Mesendoderm (in vitro differentiated cells): Measurements from ENCODE around the gene NTNG1.

Experiments
- DNase-seq: peaks from one replicate; pipeline ENCODE4 v3.0.0; 2013
- H2AK5ac ChIP-seq: 2 replicates; pipeline ENCODE4 v1.6.1; 2013; ENCODE audit warnings: low read length, inconsistent platforms
- H2BK120ac ChIP-seq: 2 replicates; pipeline ENCODE4 v1.6.1; 2013; ENCODE audit warnings: low read depth, mild to moderate bottlenecking, low read length, moderate library complexity, mixed read lengths
- H2BK15ac ChIP-seq: replicated peaks from 2 replicates; pipeline ENCODE4 v1.6.1; 2013; ENCODE audit warnings: low read depth, mild to moderate bottlenecking, moderate library complexity
- H2BK5ac ChIP-seq: 2 replicates; pipeline ENCODE4 v1.6.1; 2013; ENCODE audit warnings: low read length, inconsistent platforms
- H3K18ac ChIP-seq: 2 replicates; pipeline ENCODE4 v1.6.1; 2013; ENCODE audit warnings: mild to moderate bottlenecking, low read length, mixed read lengths
- H3K23ac ChIP-seq: one replicate; pipeline ENCODE4 v1.6.1; 2013; ENCODE audit warnings: low read length
- H3K27ac ChIP-seq: 2 replicates; pipeline ENCODE4 v1.5.1; 2013; ENCODE audit warnings: low read depth, mild to moderate bottlenecking, inconsistent platforms, low read length, moderate library complexity
- H3K27me3 ChIP-seq: 2 replicates; pipeline ENCODE4 v1.6.1; 2013; ENCODE audit warnings: low read length, control low read depth, mild to moderate bottlenecking, inconsistent platforms; ENCODE audit not compliant: insufficient read depth, poor library complexity
- H3K36me3 ChIP-seq: 2 replicates; pipeline ENCODE4 v1.6.1; 2013; ENCODE audit warnings: low read length, inconsistent platforms; ENCODE audit not compliant: control insufficient read depth, insufficient read depth
- H3K4ac ChIP-seq: one replicate; pipeline ENCODE4 v1.6.1; 2013; ENCODE audit warnings: low read depth, mild to moderate bottlenecking, low read length, moderate library complexity
- H3K4me1 ChIP-seq: 2 replicates; pipeline ENCODE4 v1.6.1; 2013; ENCODE audit warnings: low read depth, low read length, inconsistent platforms; ENCODE audit not compliant: control insufficient read depth
- H3K4me2 ChIP-seq: 2 replicates; pipeline ENCODE4 v1.6.1; 2013; ENCODE audit warnings: low read length
- H3K4me3 ChIP-seq: 2 replicates; pipeline ENCODE4 v1.5.1; 2013; ENCODE audit warnings: mild to moderate bottlenecking, low read length
- H3K56ac ChIP-seq: one replicate; pipeline ENCODE4 v1.6.1; 2013; ENCODE audit warnings: low read length
- H3K79me1 ChIP-seq: 2 replicates; pipeline ENCODE4 v1.6.1; 2013; ENCODE audit warnings: low read length, inconsistent platforms
- H3K79me2 ChIP-seq: 2 replicates; pipeline ENCODE4 v1.6.1; 2013; ENCODE audit warnings: mild to moderate bottlenecking, low read length; ENCODE audit not compliant: control insufficient read depth, insufficient read depth
- H3K9ac ChIP-seq: 2 replicates; pipeline ENCODE4 v1.6.1; 2013; ENCODE audit warnings: low read length, inconsistent platforms
- H4K5ac ChIP-seq: one replicate; pipeline ENCODE4 v1.6.1; 2013; ENCODE audit warnings: low read length
- H4K8ac ChIP-seq: one replicate; pipeline ENCODE4 v1.6.1; 2013; ENCODE audit warnings: low read depth, mild to moderate bottlenecking, control low read depth, low read length, moderate library complexity
- WGBS: extraction: QIAGEN DNeasy Blood & Tissue Kit; methylation state at CpG from one replicate; pipeline ENCODE4 v1.1.7; 2013; ENCODE audit warnings: low lambda C conversion rate, missing lambda C conversion rate; ENCODE audit not compliant: insufficient coverage; ENCODE audit errors: extremely low coverage; 5-methylcytosine and 5-hydroxymethylcytosine counted together

Gene NTNG1

GRCh38 chr1:107326824-107327445 is 186.1 kb downstream of the NTNG1 start:
- H2BK15ac ChIP-seq, result no peak overlapping the region
- H3K79me2 ChIP-seq, result no peaks in the 10 kb centered on the region
- H3K4me2 ChIP-seq, result no peak overlapping the region
- H3K23ac ChIP-seq, result no peak overlapping the region
- no peak overlapping the region for H3K27ac ChIP-seq
- no peak overlapping the region for H2AK5ac ChIP-seq
- no peak overlapping the region for H3K9ac ChIP-seq
- no peak overlapping the region for H4K8ac ChIP-seq
- H2BK120ac ChIP-seq, result no peak overlapping the region
- no peak overlapping the region for H3K4ac ChIP-seq
- no peaks in the 10 kb centered on the region for H3K79me1 ChIP-seq
- H2BK5ac ChIP-seq, result no peak overlapping the region
- no peak overlapping the region for H4K5ac ChIP-seq
- H3K36me3 ChIP-seq, result no peaks in the 10 kb centered on the region
- no peak overlapping the region for H3K18ac ChIP-seq
- no CpG with 5 or more reads among the region's 2 CpGs for WGBS
- no peaks in the 10 kb centered on the region for H3K27me3 ChIP-seq
- no peak overlapping the region for H3K56ac ChIP-seq
- H3K4me3 ChIP-seq, result no peak overlapping the region
- no peaks in the 10 kb centered on the region for H3K4me1 ChIP-seq
- no peak for DNase-seq

- no peak overlapping the region for H3K4me3 ChIP-seq
- H2AK5ac ChIP-seq, result no peak overlapping the region
- H3K9ac ChIP-seq, result no peak overlapping the region
- H3K18ac ChIP-seq, result no peak overlapping the region
- H3K4me1 ChIP-seq, result no peaks in the 10 kb centered on the region
- no peak overlapping the region for H3K27ac ChIP-seq
- H3K36me3 ChIP-seq, result no peaks in the 10 kb centered on the region
- H2BK120ac ChIP-seq, result no peak overlapping the region
- DNase-seq, result no peak
- H4K8ac ChIP-seq, result no peak overlapping the region
- no peak overlapping the region for H3K23ac ChIP-seq
- no peak overlapping the region for H4K5ac ChIP-seq
- no peak overlapping the region for H3K4me2 ChIP-seq
- no peaks in the 10 kb centered on the region for H3K27me3 ChIP-seq
- H3K79me1 ChIP-seq, result no peaks in the 10 kb centered on the region
- H3K79me2 ChIP-seq, result no peaks in the 10 kb centered on the region
- H3K56ac ChIP-seq, result no peak overlapping the region
- no CpG with 5 or more reads among the region's 1 CpG for WGBS
- no peak overlapping the region for H3K4ac ChIP-seq
- no peak overlapping the region for H2BK5ac ChIP-seq
- no peak overlapping the region for H2BK15ac ChIP-seq
Observed at GRCh38 chr1:107327446-107327845, 186.6 kb downstream of the NTNG1 start.

GRCh38 chr1:107328087-107328486 is 187.2 kb downstream of the NTNG1 start:
- Histone ChIP-seq H3K4ac (no peak overlapping the region), H3K79me2 (no peaks in the 10 kb centered on the region), H3K27ac (no peak overlapping the region), H2BK5ac (no peak overlapping the region), H2BK120ac (no peak overlapping the region), H4K5ac (no peak overlapping the region), H2BK15ac (no peak overlapping the region), H3K4me2 (no peak overlapping the region), H3K79me1 (no peaks in the 10 kb centered on the region), H2AK5ac (no peak overlapping the region), H3K56ac (no peak overlapping the region), H3K36me3 (no peaks in the 10 kb centered on the region), H3K4me3 (no peak overlapping the region), H3K4me1 (no peaks in the 10 kb centered on the region), H4K8ac (no peak overlapping the region), H3K18ac (no peak overlapping the region), H3K9ac (no peak overlapping the region), H3K23ac (no peak overlapping the region), H3K27me3 (no peaks in the 10 kb centered on the region)
- DNase-seq, result no peak
- no CpG with 5 or more reads among the region's 5 CpGs for WGBS

GRCh38 chr1:107339775-107340174 is 198.9 kb downstream of the NTNG1 start:
- H3K4me3 ChIP-seq, result no peak overlapping the region
- no peak overlapping the region for H4K8ac ChIP-seq
- no peaks in the 10 kb centered on the region for H3K79me1 ChIP-seq
- H3K4me2 ChIP-seq, result no peak overlapping the region
- no peak overlapping the region for H3K27ac ChIP-seq
- H3K9ac ChIP-seq, result no peak overlapping the region
- H3K36me3 ChIP-seq, result no peaks in the 10 kb centered on the region
- no peak overlapping the region for H2BK120ac ChIP-seq
- H3K23ac ChIP-seq, result no peak overlapping the region
- WGBS, result no CpG with 5 or more reads among the region's 3 CpGs
- H3K56ac ChIP-seq, result no peak overlapping the region
- no peaks in the 10 kb centered on the region for H3K79me2 ChIP-seq
- no peak for DNase-seq
- no peak overlapping the region for H2BK5ac ChIP-seq
- no peak overlapping the region for H3K4ac ChIP-seq
- no peak overlapping the region for H2BK15ac ChIP-seq
- H4K5ac ChIP-seq, result no peak overlapping the region
- no peak overlapping the region for H3K18ac ChIP-seq
- H3K4me1 ChIP-seq, result no peaks in the 10 kb centered on the region
- H2AK5ac ChIP-seq, result no peak overlapping the region
- H3K27me3 ChIP-seq, result no peaks in the 10 kb centered on the region

- no peak overlapping the region for H3K18ac ChIP-seq
- H3K79me1 ChIP-seq, result no peaks in the 10 kb centered on the region
- no peak overlapping the region for H4K8ac ChIP-seq
- no peak overlapping the region for H3K27ac ChIP-seq
- H3K79me2 ChIP-seq, result no peaks in the 10 kb centered on the region
- H3K9ac ChIP-seq, result no peak overlapping the region
- DNase-seq, result no peak
- H3K4ac ChIP-seq, result no peak overlapping the region
- no peak overlapping the region for H3K23ac ChIP-seq
- H2BK15ac ChIP-seq, result no peak overlapping the region
- no peaks in the 10 kb centered on the region for H3K36me3 ChIP-seq
- no peak overlapping the region for H2BK5ac ChIP-seq
- H3K4me3 ChIP-seq, result no peak overlapping the region
- no peak overlapping the region for H3K56ac ChIP-seq
- H2BK120ac ChIP-seq, result no peak overlapping the region
- no peak overlapping the region for H4K5ac ChIP-seq
- no peak overlapping the region for H2AK5ac ChIP-seq
- H3K4me2 ChIP-seq, result no peak overlapping the region
- no peaks in the 10 kb centered on the region for H3K4me1 ChIP-seq
- no peaks in the 10 kb centered on the region for H3K27me3 ChIP-seq
Observed at GRCh38 chr1:107342316-107342715, 201.5 kb downstream of the NTNG1 start.

- H3K4me3 ChIP-seq, result no peak overlapping the region
- H2BK5ac ChIP-seq, result no peak overlapping the region
- no peak for DNase-seq
- no peaks in the 10 kb centered on the region for H3K4me1 ChIP-seq
- H3K36me3 ChIP-seq, result no peaks in the 10 kb centered on the region
- no peak overlapping the region for H2BK120ac ChIP-seq
- H3K9ac ChIP-seq, result no peak overlapping the region
- no peak overlapping the region for H4K5ac ChIP-seq
- no peaks in the 10 kb centered on the region for H3K79me2 ChIP-seq
- no peak overlapping the region for H3K18ac ChIP-seq
- H3K27ac ChIP-seq, result no peak overlapping the region
- H3K79me1 ChIP-seq, result no peaks in the 10 kb centered on the region
- no peak overlapping the region for H3K56ac ChIP-seq
- H2AK5ac ChIP-seq, result no peak overlapping the region
- no peak overlapping the region for H4K8ac ChIP-seq
- no peak overlapping the region for H3K4me2 ChIP-seq
- no peaks in the 10 kb centered on the region for H3K27me3 ChIP-seq
- no peak overlapping the region for H3K4ac ChIP-seq
- H2BK15ac ChIP-seq, result no peak overlapping the region
- WGBS, result no CpG with 5 or more reads among the region's 2 CpGs
- H3K23ac ChIP-seq, result no peak overlapping the region
Observed at GRCh38 chr1:107342768-107343167, 201.9 kb downstream of the NTNG1 start.
